Cardiac septum (tissue), 1 donor: ENCODE measurements around the gene LIF. TPM values are rescaled to one million over a fixed set of nuclear protein-coding genes. Genes with fewer than 3 reads are reported as not detected.

Experiments
- DNase-seq: peaks from one replicate; pipeline ENCODE4 v3.0.0-alpha.2; 2020; ENCODE audit warnings: low spot score
- intact Hi-C: fragments of 100-400 bp; cut with DNase I; formaldehyde crosslinking; loops from one replicate; pipeline ENCODE4 v1.14.0; 2022
- total RNA-seq: library from RNA; stranded (reverse); fragmentation: NEBNext Ultra II Directional; extraction: Animal tissue kit (Norgen Biotek cat#: 25700); gene quantifications from one replicate; pipeline ENCODE4 v1.2.1, GENCODE V29; 2021
- donor health status: DM: no; HTN: no; CAD: no.

Gene LIF
- total RNA-seq, 1 donor from 2014 or later: 0.78 TPM

GRCh38 chr22:30233582-30233981 is 13.0 kb downstream of the LIF start:
- no peak for DNase-seq
- intact Hi-C loops: no loop called here

- no peak for DNase-seq
- intact Hi-C loops: no loop called here
These were observed 13.8 kb downstream of the LIF start for GRCh38 chr22:30232716-30233218.

GRCh38 chr22:30230787-30231461 is 15.6 kb downstream of the LIF start:
- intact Hi-C loops: no loop called here
- no peak for DNase-seq

GRCh38 chr22:30230330-30230729 is 16.2 kb downstream of the LIF start:
- intact Hi-C loops: no loop called here
- no peak for DNase-seq

- intact Hi-C loops: no loop called here
- no peak for DNase-seq
These were observed 17.8 kb downstream of the LIF start for GRCh38 chr22:30228509-30229359.

GRCh38 chr22:30227438-30228228 is 18.9 kb downstream of the LIF start:
- DNase-seq: no peak
- intact Hi-C loops: no loop called here

- intact Hi-C loops: no loop called here
- no peak for DNase-seq
These were observed 20.2 kb downstream of the LIF start for GRCh38 chr22:30226192-30226832.

GRCh38 chr22:30225220-30225927 is 21.2 kb downstream of the LIF start:
- intact Hi-C loops: no loop called here

GRCh38 chr22:30224161-30224857 is 22.2 kb downstream of the LIF start:
- intact Hi-C loops: no loop called here
- no peak for DNase-seq

More at GRCh38 chr22:30225220-30225927, 21.2 kb downstream of the LIF start:
- no peak for DNase-seq

GRCh38 chr22:30223303-30223702 is 23.3 kb downstream of the LIF start:
- intact Hi-C loops: no loop called here
- DNase-seq: no peak

- DNase-seq: no peak
- intact Hi-C loops: no loop called here
These were observed 24.2 kb downstream of the LIF start for GRCh38 chr22:30222321-30222720.

GRCh38 chr22:30221121-30221992 is 25.2 kb downstream of the LIF start:
- DNase-seq: peak; percentile 82
- intact Hi-C loops: no loop called here

GRCh38 chr22:30220338-30221012 is 26.1 kb downstream of the LIF start:
- DNase-seq: no peak
- intact Hi-C loops: no loop called here

- DNase-seq: no peak
- intact Hi-C loops: no loop called here
These were observed 26.8 kb downstream of the LIF start for GRCh38 chr22:30219668-30220278.

- no peak for DNase-seq
- intact Hi-C loops: no loop called here
These were observed 27.4 kb downstream of the LIF start for GRCh38 chr22:30219049-30219654.
